GM19023 (cell line): Measurements from ENCODE around the gene KRT86.

ENCODE experiments used
- ATAC-seq: cut with Tn5 transposase; IDR thresholded peaks from one replicate; pipeline ENCODE4 v1.9.1; 2021; ENCODE audit warnings: mild to moderate bottlenecking, moderate library complexity; ENCODE audit not compliant: unreplicated experiment

The KRT86 gene

DNA sequence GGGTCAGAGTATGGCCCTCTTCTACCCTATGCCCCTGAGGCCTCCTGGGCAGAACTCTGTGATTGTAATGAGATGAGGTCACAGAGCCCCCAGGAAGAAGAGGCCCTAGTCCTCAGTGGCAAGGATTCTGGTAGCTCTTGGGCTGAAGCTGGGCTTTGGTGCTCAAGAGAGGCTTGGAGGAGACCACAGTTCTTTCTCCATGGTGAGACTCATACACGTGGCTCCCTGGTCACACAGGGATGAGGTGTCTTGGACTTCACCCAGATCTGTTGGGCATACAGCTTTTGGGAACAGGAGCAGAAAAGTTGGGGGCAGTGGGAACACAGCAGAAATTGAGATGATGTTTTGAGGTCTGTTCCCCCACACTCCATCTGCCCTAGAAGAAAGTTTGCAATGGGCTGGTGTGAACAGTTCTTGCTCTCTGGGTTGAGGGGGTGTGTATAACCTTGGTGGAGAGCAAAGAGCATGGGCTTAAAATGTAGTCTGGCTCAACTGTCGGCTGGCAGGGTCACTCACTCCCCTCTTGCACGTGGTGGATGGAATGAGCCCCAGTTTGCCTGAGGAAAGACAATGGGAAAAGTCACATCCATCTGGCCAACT, at the start of gene KRT86:
TSS of gene KRT86 (plus strand) at position 125 of the 600 bp plus-strand sequence. CDS start 27,272 bp downstream, outside the sequence.
- ATAC-seq = no peak

DNA sequence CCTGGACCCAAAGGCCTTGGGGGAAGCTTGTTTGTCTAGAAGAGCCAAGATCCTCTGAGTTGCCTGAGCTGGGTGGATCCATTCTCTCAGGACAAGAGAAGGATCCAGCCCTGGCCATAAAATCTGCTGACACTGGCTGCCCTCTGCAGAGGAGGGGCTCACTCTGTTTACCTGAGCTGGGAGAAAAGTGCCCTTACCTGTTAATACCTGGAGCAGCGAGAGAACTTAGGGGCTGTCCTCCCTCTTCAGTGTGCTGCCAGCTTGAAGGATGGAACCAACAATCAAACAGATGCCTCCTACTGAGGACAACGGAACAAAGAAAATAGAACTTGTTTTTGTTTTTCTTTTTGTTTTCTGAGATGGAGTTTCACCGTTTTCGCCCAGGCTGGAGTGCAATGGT, 48.7 kb upstream of the KRT86 start:
- no peak for ATAC-seq

DNA sequence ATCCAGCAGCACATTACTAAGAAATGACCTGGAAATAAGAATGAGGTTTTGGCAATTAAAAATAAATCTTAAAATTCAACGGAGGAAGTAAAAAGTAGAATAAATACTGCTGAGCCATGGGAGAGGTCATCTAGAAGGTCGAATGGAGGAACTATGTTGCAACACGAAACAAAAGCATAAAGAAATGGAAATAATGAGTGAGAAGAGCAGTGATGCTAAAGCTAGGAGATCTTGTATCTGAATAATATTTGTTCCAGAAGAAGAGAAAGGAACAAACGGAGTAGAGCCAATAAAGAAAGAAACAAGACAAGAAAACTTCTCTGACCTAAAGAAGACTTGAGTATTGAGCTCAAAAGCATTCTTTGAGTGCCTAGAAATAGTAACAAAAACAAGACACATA, 48.0 kb upstream of the KRT86 start:
- no peak for ATAC-seq

DNA sequence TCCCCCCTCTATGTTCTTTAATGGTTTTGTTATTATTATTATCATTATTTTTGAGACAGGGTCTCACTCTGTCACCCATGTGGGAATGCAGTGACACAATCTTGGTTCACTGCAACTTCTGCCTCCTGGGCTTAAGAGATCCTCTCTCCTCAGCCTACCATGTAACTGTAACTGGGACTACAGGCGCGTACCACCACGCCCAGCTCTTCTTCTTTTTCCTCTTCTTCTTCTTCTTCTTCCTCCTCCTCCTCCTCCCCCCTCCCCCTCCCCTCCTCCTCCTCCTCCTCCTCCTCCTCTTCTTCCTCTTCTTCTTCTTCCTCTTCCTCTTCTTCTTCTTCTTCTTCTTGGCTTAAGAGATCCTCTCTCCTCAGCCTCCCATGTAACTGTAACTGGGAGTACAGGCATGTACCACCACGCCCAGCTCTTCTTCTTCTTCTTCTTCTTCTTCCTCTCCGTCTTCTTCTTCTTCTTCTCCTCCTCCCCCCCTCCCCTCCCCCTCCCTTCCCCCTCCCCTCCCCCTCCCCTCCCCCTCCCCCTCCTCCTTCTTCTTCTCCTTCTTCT, 46.8 kb upstream of the KRT86 start:
- ATAC-seq = no peak

DNA sequence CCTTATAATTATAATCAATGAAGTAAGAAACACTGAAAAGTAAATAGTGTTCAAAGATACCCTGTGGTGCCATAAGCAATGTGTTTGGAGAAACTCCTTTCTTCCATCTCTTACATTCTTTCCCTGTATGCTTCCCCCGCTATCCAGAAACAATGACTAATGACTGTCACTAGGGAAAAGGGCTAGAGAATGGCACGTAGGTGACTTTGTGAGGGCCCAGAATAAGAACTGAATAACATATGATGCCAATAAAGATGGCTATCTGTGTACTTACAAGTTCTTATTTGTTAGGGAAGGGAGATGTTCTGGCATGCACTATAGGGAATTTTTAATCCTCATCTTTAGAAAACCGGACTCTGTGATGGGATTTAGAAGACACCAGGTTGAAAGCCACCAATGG, 46.1 kb upstream of the KRT86 start:
- ATAC-seq = no peak

DNA sequence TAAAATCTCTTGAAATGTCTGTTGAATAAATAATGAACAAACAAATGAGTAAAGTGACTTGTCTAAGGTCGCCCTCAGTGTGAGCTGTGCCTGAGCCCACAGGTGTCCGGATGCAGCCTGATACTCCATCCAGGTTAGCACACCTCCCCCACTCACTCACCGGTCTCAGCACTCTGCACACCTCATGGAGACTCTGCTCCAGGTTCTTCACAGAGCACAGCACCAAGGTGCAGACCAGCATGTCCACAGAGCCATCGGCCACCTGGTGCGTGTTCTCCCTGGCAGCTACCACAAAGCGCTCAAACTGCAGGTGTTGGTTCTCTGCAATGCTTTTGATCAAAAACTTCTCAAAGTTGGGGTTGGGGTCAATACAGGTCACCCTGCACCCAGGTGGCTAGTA, 45.5 kb upstream of the KRT86 start:
- no peak for ATAC-seq

DNA sequence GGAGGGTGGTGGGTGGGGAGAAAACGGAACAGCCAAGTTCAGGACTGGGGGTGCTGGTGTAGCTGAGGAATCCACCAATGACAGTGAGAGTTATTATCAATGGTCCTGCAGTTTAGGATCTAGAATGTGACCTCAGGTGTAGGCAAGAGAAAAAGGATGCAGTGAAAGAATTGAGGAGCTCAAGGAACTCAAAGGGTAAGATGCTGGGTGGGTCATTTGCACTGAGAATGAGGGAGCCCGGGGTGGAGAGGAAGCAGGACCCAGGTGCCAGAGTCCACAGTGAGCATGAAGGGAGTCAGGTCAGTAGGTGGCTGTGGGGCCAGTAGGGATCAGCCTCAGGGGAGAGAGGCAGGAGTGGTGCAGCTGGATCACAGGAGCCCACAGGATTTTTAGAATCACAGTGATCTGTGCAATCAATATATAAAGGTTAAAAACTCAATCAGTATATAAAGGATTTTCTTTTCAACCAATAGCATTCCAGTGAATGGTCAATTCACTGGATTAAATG, 44.6 kb upstream of the KRT86 start:
- no peak for ATAC-seq

DNA sequence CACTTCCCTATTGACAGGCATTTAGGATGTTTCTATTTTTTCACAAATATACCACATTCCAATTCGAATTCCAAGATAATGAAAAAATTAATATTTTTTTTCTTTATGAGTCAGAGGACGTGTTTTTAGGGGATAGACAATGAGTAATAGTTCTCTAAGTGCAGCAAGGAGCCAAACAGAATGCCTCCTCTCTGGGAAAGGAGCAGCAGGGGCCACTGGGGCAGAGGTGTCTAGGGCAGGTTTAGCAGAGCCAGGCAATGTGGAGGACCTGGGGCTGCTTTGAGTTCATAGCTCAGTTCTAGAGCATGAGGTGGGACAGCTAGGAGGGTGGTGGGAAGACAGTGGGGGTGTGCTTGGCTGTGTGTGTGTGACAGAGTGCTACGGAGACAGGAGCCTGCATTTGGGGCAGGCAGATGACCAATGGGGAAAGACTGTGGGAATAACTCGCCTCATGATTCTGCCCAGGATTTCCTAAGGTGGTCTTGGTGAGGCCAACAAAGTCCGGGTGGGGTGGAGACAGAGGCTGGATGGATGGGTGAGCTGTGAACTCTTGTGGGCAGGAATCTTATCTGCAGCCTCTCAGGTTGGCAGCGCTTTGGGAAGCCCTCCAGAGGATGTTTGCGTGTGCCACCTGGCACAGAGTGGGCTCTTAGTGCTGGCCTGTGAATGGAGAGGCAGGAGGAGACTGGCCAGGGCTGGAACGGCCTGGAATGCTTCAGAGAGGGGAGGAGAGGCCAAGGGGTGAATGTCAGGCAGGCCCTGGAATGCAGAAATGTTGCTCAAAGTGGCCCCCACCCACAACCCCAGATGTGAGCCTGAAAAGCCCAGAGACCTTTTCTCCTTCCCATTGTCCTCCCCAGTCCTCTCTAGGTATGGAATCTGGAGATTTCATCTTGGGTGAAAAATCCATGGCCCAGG, 43.8 kb upstream of the KRT86 start:
- no peak for ATAC-seq

DNA sequence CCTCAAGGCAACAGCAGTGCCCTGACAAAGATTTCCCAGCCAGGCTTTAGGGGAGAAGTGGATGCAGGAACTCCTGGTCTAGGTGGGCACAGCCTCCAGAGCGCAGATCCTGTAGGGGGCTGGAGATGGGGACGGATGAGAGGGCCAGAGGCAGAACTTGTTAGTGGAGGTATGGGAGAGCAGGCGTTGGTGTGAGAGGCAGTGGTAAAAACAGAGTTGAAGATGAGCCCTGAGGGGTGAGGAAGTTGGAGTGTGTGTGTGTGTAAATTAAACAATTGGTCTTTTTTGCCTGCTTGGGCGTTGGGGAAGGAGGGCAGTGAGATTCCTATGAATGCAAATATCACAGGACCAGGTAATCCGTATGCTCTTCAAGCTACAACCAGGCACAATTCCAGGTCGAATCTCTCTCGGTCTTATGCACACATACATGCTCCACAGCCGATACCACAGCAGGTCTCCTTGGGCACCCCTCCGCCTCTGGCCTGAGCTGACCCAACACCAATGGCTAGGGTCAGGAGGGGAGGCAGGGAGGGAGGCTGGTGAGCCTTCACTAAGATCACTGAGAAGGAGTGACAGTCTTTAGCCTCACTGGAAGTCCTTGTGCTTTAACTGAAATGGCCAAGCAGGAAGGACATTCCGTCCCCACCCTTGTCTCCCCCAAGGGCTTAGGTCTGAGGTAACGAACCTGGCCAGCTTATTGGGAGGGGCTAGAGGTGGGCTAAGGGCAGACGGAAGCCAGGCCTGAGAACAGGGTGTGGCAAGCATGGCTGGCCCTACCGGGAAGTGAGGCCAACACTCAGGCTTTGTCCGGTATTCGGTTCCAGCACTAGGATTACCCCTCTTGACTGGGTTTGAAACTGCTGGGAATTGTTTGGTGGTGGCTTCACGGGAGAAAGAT, 42.9 kb upstream of the KRT86 start:
- no peak for ATAC-seq

DNA sequence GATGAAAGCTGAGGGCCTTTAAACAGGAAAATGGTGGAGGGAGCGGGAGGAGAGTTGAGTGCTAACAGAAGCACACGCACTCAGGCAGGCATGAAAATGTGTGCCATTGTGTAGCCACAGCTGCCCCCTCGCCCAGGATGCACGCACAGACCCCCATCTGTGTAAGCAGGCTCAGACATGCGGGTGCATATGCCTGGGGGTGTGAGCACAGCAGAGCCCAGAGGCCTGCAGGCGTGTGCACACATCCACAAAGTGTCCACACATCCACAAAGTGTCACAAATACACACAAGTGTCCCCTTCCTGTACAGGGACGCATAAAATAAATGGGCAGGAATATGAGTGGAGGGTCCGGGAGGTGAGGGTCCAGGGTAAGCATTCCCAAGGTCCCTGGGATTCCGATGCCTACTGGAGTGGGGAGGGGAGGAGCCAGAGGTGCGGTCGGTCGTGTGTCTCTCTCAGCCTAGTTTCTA, 42.2 kb upstream of the KRT86 start:
- ATAC-seq = no peak

DNA sequence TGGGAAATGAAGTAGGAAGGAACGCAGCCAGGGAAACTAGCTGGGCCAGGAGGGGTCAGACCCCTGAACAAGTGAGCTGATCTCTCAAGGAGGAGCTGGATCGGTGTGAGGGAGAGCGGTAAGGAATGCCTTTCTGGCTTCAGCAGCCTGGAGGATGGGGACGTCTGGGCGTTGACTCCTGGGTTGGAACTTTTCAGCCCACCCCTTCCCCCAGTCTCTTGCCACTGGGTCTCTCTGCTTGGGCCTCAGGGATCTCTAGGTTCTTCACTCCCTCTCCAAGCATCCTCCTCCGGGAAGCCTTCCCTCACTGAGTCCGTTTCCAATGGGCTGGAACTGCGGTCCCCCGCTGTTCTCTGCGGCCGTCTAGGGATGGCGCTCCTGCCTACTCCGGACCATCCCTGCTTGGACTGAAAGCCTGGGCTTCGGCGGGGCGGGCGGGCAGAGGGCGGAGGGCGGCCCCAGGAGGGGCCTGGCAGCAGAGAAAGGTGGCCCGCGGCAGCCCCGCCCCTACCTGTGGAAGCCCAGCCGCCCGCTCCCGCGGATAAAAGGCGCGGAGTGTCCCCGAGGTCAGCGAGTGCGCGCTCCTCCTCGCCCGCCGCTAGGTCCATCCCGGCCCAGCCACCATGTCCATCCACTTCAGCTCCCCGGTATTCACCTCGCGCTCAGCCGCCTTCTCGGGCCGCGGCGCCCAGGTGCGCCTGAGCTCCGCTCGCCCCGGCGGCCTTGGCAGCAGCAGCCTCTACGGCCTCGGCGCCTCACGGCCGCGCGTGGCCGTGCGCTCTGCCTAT, 41.6 kb upstream of the KRT86 start, which contains the start of gene KRT7:
TSS of gene KRT7 (plus strand) at position 570 of the 788 bp plus-strand sequence. CDS start at position 624, 54 bp downstream.
- ATAC-seq = no peak

DNA sequence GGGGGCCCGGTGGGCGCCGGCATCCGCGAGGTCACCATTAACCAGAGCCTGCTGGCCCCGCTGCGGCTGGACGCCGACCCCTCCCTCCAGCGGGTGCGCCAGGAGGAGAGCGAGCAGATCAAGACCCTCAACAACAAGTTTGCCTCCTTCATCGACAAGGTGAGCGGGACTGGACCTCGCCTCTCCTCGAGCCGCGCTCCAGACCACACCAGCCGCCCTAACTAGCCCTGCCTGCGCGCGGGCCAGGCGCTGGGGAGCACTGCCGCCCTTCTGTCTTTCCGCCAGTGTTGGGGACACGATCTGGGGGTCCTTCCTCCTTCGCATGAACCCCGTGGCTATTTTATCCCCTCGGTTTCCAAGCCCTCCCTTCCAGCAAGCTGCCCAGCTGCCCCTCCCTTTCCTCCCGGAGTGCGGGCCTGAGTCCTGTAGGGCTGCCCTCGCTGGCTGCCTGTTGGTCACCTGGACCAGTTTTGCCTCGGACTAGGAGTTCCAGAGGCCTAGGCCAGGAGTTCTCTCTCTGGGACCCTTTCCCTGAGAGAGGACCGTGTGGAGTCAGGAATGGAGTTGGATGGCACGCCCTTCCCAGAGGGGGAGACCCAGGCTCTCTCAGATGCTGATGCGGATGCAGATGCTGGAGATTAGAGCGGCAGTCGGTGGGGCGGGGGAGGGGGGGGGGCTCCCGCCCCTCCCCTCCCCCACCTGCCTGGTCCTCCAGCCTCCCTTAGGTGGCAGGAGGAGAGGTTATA, 40.8 kb upstream of the KRT86 start:
- no peak for ATAC-seq

DNA sequence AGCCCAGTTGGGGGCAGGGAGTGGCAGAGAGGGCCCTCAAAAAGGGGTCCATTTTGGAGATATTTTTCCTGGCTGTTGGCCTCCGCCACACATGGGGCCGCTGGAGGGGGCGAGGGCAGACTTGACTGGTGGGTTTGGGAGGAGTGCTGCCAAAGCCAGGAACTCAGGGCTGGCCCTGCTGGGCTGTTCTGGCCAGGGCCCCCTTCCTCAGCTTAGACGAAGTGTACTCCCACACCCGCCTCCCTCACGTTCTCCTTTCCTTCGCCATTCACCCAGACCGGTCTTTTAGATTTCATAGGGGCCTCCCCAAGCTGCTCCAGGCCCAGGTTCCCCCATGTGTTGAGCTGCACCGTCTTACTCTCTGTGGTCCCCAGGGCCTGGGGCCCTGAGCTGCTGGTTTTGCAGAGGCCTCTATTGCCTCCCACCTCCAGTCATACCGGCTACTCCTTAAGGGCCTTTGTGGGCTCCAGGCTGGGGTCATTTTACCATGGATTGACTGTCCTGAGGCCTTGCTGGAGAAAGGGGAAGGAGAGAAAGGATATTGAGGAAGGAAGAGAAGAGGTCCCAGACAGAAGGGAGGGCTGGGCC, 40.1 kb upstream of the KRT86 start:
- no peak for ATAC-seq

DNA sequence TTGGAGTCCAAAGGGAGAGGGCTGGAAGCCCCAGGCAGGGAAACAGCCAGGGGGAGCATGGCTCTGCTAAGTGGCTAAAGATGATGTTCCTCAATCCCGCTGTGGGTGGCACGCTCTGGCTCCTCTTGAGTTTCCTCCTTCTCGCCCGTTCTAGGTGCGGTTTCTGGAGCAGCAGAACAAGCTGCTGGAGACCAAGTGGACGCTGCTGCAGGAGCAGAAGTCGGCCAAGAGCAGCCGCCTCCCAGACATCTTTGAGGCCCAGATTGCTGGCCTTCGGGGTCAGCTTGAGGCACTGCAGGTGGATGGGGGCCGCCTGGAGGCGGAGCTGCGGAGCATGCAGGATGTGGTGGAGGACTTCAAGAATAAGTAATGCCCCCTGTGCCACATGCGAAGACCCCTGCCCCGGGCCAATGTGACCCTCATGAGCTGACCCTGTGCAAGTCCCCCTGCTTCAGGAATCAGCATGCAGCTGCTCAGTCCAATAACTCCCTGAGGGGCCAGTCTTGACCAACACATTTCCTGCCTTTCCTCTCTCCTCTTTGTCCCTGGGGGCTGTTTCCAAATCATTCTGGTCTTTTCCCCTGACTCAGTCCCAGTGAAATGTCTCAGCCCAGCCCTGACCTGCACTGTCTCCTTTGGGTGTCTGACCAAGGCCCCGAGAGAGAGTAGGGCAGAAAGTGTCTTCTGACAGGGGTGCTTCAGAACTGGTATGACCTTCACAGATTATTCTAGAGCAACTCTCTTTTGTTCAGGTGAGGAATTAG, 39.3 kb upstream of the KRT86 start:
- ATAC-seq = no peak

DNA sequence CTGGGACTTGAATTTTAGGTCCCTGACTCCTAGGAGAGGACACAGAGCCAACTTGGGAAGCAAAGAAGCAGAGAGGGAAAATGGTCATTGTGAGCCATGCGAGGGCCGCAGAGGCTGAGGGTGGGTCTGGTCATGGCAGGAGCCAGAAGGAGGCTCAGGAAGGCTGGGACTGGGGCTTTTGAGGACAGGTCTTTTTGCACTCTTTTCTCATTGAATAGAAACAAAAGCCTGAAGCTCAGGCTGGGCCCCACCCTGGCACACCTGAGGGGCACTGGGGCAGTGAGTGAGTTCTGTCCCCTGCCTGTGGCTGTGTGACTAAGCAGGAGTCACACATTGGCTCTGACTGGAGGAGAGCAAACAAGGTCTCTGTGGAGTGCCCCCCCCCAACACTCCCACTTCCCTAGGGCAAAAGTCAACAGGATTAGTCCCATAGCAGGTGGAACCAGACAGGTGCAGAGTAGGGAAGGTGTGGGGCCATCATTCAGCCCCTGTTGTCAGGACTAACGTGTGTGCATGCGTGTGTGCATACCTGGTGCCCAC, 38.6 kb upstream of the KRT86 start:
- ATAC-seq = no peak

DNA sequence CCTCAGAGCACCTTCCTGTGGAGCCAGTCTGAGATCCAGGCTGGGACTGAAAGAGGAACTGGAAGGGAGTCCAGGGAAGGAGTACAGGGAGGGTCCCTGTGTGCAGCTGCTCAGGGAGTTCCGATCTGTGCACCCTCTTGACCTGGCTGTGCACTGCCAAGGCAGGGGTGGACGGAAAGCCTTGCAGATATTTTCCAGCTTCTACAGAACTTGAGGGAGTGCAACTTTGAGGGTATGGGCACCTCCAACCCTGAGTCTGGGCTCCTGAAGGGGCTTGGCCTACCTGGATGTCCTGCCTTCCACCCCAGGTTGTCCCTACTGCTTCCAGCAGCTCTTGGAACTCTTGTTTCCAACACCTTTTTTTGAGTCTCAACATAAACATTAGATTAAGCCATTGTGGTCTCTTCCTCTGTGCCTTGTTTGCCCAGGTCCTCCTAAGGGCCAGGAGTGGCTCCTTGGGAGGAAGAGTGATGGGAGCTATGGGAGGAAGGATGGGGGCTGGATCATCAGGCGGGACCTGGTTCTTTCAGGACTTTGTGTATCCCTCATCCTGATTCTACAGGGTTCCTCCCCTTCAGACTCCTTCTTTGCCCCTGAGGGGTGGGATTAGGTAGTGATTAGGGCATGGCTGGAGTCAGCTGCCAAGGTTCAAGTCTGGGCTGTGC, 37.9 kb upstream of the KRT86 start:
- no peak for ATAC-seq

DNA sequence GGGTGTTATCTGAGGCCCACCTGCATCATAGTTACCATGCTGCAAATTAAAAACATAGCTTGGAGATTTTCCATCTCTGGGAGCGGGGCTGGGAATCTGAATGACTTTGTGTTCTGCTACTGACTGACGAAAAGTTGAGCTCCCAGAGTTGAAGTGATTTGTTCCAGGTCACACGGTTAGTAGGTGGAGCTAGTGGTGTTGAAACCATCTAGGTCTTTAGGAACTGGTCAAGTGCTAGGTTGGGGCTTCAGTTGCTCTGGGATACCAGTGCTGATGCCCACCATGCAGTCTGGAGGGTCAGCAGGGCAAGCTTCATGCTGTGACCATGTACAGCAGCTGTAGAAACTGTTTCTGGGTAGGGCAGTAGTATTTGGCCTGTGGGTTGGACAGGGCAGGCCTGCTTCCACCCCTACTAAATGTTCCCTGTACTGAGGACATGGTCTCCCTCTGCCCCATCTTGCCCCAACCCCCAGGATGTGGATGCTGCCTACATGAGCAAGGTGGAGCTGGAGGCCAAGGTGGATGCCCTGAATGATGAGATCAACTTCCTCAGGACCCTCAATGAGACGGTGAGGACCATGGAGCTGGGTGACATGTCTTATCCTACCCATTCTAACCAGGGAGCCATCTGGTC, 36.1 kb upstream of the KRT86 start:
- no peak for ATAC-seq
